C4-2B (cell line): Measurements from ENCODE around the gene RBMS1.

ENCODE experiments used
- ZFX ChIP-seq: fragments of 450-650 bp; IDR thresholded peaks from 2 replicates; pipeline ENCODE4 v1.6.1; 2017
- TF ChIP-seq, protein P1 (sequence below): fragments of 450-650 bp; conservative IDR thresholded peaks from 2 replicates; pipeline ENCODE4 v1.5.1; 2017; ENCODE audit warnings: mild to moderate bottlenecking

DNA sequence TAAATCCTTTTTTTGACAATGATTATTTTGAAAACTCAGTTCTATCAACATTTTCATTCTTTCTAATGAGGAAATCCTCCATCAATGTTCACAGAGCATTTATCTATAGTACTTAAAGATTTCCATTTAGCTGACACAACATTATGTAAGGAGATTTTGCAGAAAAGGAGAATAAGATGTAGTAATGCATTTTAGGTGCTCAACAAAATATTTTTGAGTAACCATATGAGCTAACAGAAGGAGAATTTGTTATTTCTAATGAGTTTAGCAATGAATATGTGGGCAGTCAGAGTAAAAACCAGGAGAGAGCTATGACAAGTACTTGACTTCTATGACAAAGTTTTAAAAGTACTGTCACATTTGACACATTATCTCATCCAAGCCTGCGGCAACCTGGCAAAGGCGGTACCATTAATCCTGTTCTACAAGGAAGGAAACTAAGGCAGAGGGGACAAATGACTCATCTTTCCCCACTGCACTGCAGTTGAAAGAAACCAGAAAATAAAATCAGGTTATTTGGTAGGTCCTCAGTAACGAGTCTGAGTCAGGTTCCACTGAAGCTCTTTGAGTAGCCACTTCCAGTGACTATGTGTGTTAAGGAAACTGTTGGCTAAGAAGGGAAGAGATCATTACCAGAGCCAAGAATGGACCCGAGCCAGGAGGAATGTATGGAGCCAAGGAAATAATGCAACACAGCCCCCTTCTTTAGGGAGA, 159.4 kb downstream of the RBMS1 start:
- TF ChIP-seq, protein P1, sequence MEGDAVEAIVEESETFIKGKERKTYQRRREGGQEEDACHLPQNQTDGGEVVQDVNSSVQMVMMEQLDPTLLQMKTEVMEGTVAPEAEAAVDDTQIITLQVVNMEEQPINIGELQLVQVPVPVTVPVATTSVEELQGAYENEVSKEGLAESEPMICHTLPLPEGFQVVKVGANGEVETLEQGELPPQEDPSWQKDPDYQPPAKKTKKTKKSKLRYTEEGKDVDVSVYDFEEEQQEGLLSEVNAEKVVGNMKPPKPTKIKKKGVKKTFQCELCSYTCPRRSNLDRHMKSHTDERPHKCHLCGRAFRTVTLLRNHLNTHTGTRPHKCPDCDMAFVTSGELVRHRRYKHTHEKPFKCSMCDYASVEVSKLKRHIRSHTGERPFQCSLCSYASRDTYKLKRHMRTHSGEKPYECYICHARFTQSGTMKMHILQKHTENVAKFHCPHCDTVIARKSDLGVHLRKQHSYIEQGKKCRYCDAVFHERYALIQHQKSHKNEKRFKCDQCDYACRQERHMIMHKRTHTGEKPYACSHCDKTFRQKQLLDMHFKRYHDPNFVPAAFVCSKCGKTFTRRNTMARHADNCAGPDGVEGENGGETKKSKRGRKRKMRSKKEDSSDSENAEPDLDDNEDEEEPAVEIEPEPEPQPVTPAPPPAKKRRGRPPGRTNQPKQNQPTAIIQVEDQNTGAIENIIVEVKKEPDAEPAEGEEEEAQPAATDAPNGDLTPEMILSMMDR, result no peak
- TF ChIP-seq ZFX, result no peak
